HG02610 (cell line): ENCODE results near the gene METTL26.

Source experiments
- ATAC-seq: cut with Tn5 transposase; IDR thresholded peaks from one replicate; pipeline ENCODE4 v1.9.1; 2021; ENCODE audit warnings: mild to moderate bottlenecking, moderate library complexity; ENCODE audit not compliant: unreplicated experiment

Gene METTL26

DNA sequence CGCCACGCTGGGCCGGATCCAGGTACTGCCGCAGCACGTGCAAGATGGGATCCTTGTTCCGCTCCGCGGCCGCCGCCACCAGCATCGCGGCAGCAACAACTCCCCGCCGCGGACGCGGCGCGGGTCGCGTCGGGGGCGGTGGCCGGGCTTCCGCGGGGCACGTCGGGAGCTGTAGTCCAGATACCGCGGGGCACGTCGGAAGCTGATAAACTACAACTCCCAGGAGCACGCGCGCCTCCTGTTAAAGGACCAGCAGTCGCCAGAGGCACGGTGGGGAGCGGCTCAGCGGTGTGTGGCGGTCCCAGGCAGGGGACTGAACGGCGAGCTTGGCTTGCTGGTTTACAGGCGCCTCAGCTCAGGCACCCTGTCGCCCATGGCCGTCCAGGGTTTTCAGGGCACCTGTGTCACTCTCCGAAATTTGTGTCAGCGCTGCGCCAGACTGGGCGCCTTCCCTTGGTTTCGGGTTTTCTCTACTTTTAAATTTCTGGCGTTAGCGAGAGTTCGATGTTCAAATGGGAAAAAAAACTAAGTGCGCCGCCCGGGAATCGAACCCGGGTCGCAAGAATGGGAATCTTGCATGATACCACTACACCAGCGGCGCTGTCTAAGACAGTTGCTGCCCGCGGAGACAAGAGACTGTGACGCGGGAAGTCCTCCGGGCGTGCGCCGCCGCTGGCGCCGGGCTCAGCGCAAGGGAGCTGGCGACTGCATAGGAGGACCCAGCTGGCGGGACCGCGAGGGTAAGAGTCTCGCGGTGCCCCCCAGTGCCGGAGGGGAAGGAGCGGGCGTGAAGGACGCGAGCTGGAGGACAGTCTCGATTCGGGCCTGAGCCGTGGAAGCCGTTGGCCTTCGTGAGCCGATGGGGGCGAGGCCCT, at the start of gene METTL26:
METTL26 (minus strand) TSS at position 100 of the 875 bp plus-strand sequence; CDS start at position 85, 15 bp downstream.
- peak; percentile 60 for ATAC-seq

GRCh38 chr16:684961-685696, 49.0 kb upstream of the METTL26 start:
- ATAC-seq = no peak

DNA sequence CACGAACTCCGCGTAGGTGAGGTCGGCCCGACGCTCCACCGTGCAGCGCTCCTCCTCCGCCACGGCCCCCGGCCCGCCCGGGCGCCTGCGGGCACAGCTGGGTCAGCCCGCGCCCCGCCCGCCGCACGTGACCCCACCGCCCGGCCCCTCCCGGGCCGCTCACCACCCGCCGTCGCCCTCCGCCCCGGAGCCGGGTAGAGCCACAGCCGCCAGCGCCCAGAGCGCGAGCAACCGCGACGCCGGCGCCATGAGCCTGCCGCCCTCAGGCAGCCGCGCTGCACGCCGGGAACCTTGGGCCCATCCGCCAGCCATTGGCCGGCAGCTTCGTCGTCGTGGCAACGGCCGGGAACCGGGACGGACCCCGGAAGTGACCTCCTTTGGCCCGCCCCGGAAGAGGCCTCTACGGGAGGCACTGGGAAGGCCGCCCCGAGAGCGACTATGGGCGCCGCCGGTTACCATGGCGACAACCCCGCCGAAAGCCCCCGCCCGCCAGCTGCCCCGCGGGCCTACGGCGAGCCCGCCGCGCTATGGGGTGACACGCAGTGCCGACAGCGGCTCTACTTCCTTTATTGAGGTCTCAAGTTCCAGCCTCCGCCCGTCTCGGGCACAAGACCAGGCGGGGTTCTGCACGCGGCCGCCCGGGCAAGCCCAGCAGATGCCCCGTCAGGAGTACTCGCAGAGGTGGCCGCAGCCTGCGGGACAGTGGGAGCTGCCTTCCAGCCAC, 48.1 kb upstream of the METTL26 start, which contains the start of gene JMJD8:
JMJD8 (minus strand) TSS at position 264 of the 724 bp plus-strand sequence; CDS start at position 249, 15 bp downstream.
- ATAC-seq = peak; percentile 60

- ATAC-seq = no peak
Measured at GRCh38 chr16:683396-684070, 47.4 kb upstream of the METTL26 start.

- no peak for ATAC-seq
Measured at GRCh38 chr16:682493-683395, 46.6 kb upstream of the METTL26 start.

- ATAC-seq = no peak
Measured at GRCh38 chr16:681746-682427, 45.8 kb upstream of the METTL26 start.

DNA sequence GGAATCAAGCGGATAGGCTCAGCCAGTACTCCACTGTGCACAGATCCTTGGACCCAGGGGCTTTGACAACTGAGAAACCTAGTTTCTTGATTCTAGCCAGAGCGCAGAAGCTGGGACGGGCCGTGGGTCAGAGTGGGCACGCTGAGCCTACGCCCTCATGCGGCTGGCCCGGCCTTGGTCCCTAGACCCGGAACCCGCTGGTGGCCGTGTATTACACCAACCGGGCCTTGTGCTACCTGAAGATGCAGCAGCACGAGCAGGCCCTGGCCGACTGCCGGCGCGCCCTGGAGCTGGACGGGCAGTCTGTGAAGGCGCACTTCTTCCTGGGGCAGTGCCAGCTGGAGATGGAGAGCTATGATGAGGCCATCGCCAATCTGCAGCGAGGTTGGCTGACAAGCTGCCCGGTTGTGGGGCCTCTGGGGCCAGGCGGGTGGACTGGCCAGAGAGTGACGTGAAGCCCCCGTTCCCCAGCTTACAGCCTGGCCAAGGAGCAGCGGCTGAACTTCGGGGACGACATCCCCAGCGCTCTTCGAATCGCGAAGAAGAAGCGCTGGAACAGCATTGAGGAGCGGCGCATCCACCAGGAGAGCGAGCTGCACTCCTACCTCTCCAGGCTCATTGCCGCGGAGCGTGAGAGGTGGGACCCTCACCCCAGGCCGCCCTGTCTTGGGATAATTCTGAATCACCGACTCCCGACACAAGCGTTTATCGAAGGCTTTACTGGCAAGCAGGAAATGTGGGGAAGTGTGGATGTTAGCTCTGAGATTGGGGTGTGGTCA, 45.1 kb upstream of the METTL26 start:
- ATAC-seq = no peak

- ATAC-seq = no peak
Measured at GRCh38 chr16:680625-680945, 44.5 kb upstream of the METTL26 start.

GRCh38 chr16:679814-680624, 43.9 kb upstream of the METTL26 start, which contains the start of gene STUB1:
STUB1 (plus strand) TSS chr16:680410; CDS start chr16:680526, 116 bp downstream.
- ATAC-seq = peak; percentile 34

DNA sequence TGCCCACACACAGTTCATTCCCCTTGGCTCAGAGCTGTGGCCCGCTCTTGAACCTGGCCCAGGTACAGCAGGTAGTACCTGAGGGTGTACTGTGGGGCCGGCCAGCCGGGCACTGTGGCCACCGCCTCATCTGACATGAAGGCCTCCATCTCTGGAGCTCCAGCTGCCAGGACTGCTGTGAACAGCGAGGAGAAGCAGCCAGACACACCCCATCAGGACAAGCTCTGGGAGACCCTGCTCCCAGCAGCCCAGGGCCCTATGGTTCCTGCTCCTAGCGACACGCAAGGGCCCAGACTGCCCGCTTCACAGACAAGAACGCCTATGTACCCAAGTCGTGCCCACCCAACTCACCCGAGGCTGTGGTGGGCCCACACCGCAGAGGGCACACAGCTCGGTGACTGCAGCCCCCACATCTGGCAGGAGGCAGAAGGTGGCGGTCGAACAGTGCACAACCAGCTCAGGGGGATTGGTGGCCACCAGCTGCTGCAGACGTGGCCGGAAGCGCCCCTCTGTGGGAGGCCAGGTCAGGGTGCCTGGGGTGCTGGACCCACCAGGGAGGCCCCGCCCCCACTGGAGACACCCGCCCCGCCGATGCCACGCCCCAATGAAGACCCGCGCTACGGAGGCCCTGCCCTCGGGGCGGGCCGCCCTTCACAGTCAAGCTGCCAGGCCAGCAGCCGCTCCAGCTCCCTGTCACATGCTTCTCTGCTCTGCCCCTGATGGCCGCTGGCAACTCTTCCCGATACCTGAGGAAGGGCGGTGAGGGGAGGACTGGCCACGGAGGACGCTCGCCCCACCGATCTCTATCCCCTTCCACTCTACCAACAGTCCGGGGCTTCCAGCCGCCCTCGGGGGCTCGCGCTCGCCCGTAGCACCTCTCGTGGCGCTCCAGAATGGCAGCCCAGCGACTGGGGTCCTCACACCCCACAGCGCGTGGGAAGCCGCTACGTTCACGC, 43.0 kb upstream of the METTL26 start:
- no peak for ATAC-seq

GRCh38 chr16:678209-678857, 42.2 kb upstream of the METTL26 start:
- ATAC-seq = no peak

DNA sequence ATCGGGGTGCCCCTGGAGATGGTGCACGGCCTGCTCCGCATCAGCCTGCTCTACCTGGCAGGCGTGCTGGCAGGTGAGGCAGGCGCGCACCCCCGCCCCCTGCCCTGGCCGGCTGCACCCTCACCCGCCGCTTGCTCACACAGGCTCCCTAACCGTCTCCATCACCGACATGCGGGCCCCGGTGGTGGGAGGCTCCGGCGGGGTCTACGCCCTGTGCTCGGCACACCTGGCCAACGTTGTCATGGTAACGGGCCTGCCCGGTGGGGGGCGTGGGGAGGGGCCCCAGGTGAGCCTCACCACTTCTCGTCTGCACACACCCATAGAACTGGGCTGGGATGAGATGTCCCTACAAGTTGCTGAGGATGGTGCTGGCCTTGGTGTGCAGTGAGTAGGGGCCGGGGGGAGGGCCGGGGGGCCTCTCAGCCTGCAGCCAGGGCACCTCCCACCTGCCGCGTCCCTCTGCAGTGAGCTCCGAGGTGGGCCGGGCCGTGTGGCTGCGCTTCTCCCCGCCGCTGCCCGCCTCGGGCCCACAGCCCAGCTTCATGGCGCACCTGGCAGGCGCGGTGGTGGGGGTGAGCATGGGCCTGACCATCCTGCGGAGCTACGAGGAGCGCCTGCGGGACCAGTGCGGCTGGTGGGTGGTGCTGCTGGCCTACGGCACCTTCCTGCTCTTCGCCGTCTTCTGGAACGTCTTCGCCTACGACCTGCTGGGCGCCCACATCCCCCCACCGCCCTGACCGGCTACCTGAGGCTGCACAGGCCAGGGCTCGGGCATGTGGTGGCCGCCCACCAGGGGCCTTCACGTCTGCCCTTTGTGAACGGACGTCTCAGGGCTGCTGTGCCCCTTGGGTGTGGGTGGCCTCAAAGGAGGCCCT, 41.4 kb upstream of the METTL26 start:
- no peak for ATAC-seq

DNA sequence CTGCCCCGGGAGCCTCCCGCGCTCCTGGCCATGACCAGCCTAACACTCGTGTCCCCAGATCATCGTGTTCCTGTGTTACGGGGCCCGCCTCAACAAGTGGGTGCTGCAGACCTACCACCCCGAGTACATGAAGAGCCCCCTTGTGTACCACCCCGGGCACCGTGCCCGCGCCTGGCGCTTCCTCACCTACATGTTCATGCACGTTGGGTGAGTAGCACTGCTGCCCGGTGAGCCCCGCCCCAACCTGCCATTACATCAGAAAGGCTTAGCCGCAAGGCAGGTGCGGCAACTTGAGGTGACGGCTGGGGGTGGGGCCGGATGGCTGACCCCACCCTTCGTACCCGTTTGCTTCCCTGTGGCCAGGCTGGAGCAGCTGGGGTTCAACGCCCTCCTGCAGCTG, 40.8 kb upstream of the METTL26 start:
- no peak for ATAC-seq

DNA sequence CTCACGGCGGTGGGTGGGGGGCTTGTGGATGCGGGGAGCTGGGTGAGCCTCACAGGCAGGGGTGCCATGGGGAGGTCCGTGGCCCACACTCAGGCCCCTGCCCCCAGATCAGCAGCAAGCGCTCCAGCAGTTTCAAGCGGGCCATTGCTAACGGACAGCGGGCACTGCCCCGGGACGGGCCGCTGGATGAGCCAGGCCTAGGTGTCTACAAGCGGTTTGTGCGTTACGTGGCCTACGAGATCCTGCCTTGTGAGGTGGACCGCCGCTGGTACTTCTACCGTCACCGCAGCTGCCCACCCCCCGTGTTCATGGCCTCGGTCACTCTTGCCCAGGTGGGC, 40.4 kb upstream of the METTL26 start:
- ATAC-seq = no peak
